Endothelial cell of hepatic sinusoid (primary cell): ENCODE data around the gene KCNJ15.

Source experiments
- in situ Hi-C: cut with HindIII; loops from 2 replicates; pipeline ENCODE4 v1.10.0; 2017; ENCODE audit warnings: low sequenced_read_pairs

Gene KCNJ15

DNA sequence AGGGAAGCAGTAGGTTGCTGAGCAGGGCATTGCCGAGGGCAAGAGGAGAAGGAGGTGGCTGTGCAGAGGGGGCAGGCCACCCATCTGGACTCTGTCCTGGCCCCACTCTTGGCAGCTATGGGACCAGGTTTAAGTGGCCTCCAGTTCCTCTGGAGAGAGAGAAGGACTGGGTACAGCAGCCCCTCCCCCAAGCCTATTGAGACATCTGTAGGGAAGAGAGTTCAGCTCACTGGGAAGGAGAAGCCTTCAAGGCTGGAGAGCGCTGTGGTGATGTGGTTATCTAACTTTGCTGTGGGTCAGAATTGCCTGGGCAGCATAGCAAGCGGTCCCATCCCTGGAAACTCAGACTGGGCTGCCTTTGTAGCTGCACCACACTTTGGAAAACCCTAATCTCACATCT, 93.9 kb downstream of the KCNJ15 start:
- in situ Hi-C loops = loop anchor here (5.0 kb wide), 1 partner anchor 178 kb away; no protein-coding TSS in a partner anchor

DNA sequence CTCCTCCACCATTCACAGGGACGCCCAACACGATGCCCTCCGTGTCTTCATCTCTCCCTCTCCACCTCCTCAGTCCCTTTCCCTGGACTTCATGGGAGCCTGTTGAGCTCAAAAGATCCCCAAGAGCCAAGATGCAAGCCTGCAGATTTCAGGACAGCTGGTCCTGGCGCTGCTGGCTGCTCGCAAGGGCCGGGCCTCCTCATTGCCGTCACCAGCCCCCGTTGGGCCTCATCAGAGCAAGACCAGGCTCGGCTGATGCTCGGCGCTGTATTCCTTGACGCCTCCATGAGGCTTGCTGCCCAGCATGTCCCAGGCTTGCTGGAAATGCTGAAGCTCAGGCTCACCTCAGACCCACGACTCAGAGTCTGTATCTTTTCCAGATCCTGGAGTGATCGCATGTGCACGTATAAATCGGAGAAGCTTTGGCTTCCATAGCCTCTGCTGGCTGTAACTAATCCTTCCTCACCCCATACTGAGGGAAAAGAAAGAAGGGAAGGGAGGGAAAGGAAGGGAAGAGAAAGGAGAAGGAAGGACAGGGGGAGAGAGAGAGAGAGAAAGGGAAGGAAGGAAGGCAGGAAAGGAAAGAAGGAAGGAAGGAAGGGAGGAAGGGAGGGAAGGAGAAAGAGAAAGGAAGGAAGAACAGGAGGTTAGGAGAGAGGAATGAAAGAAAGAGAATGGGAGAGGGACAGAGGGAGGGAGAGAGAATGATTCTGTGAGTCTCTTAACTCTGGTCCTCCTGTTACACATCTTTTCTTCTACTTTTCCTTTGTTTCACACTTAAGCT, 94.6 kb downstream of the KCNJ15 start:
- in situ Hi-C loops = loop anchor here (5.0 kb wide), 1 partner anchor 179 kb away; no protein-coding TSS in a partner anchor

DNA sequence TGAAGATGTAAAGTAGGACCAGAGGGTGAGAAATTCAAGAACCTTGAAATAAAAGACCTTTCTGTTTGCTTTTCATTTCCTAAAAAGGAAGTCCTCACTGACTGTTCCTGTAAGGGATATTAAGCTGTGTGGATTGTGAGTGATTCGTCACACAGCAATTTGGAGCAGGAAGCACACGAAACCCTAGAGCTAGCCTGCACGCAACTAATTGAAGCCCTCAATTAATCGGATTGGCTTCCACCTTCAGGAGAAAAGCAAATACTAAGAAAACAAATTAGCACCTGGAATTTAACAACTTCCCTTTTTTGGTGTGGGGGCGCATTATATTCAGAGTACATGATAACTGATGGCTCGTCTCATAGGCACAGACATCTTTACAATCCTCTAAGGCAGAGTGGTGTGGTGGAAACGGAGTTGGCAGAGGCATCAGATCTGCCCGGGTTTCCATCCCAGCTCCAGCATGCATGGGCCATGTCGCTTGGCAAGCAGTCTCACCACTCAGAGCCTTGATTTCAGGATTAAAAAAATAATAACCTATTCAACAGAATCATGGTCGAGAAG, 95.2 kb downstream of the KCNJ15 start:
- in situ Hi-C loops = loop anchor here (5.0 kb wide), 1 partner anchor 180 kb away; no protein-coding TSS in a partner anchor

DNA sequence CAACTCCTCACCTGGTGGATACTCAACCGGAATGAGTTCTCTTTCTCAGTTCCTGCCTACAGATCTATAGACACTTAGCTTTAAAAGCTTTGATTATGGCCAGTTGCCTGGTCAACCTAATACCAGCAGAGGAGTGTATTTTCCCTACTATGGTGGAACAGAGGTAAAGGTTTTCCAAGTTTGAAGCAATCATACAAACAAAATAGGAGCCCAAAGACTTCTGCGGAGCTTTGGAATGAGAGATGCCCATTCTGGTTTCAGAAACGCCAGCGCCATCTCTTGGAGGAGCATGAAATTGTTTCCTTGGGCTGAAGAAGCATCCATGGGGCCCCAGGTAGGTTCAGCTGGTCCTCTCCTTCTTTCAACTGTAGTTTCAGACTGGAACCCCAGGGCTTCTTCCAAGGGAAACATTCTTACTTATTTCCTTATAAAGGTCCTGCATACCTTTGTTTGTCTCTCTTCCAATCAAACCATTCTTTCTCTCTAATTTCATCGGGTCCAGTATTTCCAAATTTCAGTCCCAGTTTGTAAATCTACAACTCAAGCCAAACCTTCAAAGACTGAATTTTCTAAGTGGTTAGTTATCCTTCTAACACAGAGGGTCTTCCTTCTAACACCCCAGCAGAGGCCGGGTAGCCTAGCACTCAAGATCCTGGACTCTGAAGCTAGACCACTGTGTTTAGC, 95.9 kb downstream of the KCNJ15 start:
- in situ Hi-C loops = loop anchor here (5.0 kb wide), 1 partner anchor 180 kb away; no protein-coding TSS in a partner anchor

DNA sequence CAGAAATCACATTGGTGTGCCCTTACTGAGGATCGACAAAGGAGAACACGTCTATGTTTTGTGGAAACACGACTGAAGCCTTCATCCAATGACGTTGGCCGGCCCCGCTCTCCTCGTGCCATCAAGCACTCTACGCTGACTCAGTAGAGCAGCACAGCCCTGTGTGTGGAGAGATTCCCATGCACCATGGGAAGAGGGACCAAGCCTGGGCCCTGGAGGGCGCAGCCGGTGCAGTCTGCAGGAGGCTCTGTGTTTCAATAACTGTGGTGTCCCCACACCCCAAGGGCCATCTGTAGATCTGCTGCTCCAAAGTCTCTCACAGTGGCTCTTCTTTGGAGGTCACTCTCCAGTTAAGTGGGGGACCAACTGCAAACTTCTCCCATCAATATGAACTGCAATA, 97.4 kb downstream of the KCNJ15 start:
- in situ Hi-C loops = loop anchor here (5.0 kb wide), 1 partner anchor 182 kb away; no protein-coding TSS in a partner anchor

DNA sequence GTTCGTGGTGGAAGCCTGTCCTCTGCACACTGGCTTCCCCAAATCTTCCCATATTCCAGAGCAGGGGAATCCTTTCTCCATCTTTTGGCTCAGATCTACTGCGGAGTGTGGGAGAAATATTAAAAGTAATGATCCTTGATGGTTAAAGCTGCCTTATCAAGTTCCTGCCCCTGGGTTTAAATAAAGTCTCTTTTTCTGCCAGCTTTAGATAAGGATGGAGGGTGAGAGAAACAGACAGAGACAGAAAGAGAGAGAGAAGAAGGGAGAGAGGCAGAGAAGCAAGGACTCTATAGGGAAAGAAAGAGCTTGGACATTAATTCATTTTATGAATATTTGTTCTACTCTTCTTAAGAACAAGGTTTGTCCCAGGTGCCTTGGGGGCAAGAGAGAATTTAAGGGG, 98.0 kb downstream of the KCNJ15 start:
- in situ Hi-C loops = loop anchor here (5.0 kb wide), 3 partner anchors 47 to 182 kb away; no protein-coding TSS in a partner anchor

DNA sequence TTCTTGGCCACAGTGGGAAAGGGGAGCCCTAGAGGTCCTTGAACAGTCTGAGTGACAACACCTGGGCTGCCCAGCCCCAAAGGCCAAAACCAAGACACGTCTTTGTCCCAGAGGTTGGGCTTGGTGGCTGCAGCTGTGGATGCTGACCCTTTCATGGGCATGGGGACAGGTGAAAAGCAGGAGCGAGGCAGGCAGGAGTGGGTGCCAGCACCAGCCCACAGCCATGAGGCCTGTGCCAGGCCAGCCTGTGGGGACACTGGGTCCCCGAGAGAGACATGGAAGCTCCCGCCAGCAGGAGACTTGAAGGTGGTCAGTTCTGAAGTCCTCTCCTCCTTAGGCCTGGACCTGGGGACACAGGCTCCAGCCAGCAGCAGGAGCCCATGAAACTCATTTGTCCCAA, 98.6 kb downstream of the KCNJ15 start:
- in situ Hi-C loops = loop anchor here (5.0 kb wide), 2 partner anchors 48 to 133 kb away; no protein-coding TSS in a partner anchor

DNA sequence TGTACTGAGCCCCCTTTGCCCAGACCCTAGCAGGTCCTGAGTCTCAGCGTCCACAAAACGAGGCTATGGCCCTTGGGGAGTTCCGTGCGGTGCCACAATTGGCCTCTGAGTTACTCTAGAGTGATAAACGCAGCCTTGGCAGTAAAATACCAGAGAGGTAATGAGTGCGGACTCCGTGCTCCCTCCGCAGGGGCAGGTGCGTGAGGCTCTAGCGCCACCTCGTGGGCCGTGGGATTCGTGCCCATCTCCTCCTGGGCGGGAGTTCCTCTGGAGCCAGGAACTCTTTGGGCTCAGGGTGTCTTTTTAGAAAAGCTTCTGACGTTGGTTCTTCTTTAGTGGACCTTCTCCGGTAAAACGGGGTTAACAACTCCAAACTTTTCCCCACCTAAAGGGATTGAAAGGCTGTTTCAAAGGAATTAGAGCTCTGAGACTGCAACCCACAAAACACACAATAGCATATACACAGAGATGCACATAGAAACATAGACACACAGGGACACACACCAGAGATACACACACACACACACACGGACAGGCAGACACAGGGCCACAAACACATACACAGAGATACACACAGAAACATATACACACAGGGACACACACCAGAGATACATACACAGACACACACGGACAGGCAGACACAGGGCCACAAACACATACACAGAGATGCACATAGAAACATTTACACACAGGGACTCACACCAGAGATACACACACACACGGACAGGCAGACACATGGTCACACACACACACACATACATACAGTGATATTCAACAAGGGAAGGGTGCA, 99.4 kb downstream of the KCNJ15 start:
- in situ Hi-C loops = loop anchor here (5.0 kb wide), 2 partner anchors 49 to 134 kb away; no protein-coding TSS in a partner anchor
